ENCODE data around the gene TIAM1.

TIAM1 gene

GRCh38 chr21:31343030-31343510 is 991 bp downstream of the TIAM1 start:
- Histone ChIP-seq H3K9me3 (ENCODE audit: control insufficient read depth in 2 of 2, low read length in 2 of 2) (no peaks in the 10 kb centered on the region), H3K4me1 (ENCODE audit: control insufficient read depth in 2 of 2, insufficient read depth in 2 of 2, low read length in 2 of 2) (no peaks in the 10 kb centered on the region), H3K36me3 (ENCODE audit: control insufficient read depth in 2 of 2, insufficient read depth in 2 of 2, low read length in 2 of 2) (no peaks in the 10 kb centered on the region), H3K4me3 (ENCODE audit: low read length in 2 of 2) (peak overlapping the region in 1 of 2 donors; percentile 65), H3K27ac (ENCODE audit: low read depth in 2 of 2, low read length in 2 of 2) (no peak overlapping the region), H3K27me3 (ENCODE audit: control insufficient read depth in 2 of 2, insufficient read depth in 2 of 2, low read length in 2 of 2) (peaks cover 8% of the 10 kb centered on the region in 2 donors), H3K9ac (ENCODE audit: low read depth in 1 of 2, low read length in 2 of 2) (no peak overlapping the region)

GRCh38 chr21:31342348-31342747 is 1.7 kb downstream of the TIAM1 start:
- H3K9me3 ChIP-seq (ENCODE audit: control insufficient read depth in 2 of 2, low read length in 2 of 2): no peaks in the 10 kb centered on the region
- H3K9ac ChIP-seq (ENCODE audit: low read depth in 1 of 2, low read length in 2 of 2): no peak overlapping the region
- H3K27me3 ChIP-seq (ENCODE audit: control insufficient read depth in 2 of 2, insufficient read depth in 2 of 2, low read length in 2 of 2): peaks cover 8% of the 10 kb centered on the region in 2 donors
- H3K27ac ChIP-seq (ENCODE audit: low read depth in 2 of 2, low read length in 2 of 2): no peak overlapping the region
- no peaks in the 10 kb centered on the region for H3K4me1 ChIP-seq (ENCODE audit: control insufficient read depth in 2 of 2, insufficient read depth in 2 of 2, low read length in 2 of 2)
- no peak overlapping the region for H3K4me3 ChIP-seq (ENCODE audit: low read length in 2 of 2)
- no peaks in the 10 kb centered on the region for H3K36me3 ChIP-seq (ENCODE audit: control insufficient read depth in 2 of 2, insufficient read depth in 2 of 2, low read length in 2 of 2)

GRCh38 chr21:31340942-31341487 is 3.0 kb downstream of the TIAM1 start:
- H3K27ac ChIP-seq (ENCODE audit: low read depth in 2 of 2, low read length in 2 of 2): no peak overlapping the region
- no peaks in the 10 kb centered on the region for H3K4me1 ChIP-seq (ENCODE audit: control insufficient read depth in 2 of 2, insufficient read depth in 2 of 2, low read length in 2 of 2)
- H3K36me3 ChIP-seq (ENCODE audit: control insufficient read depth in 2 of 2, insufficient read depth in 2 of 2, low read length in 2 of 2): no peaks in the 10 kb centered on the region
- H3K27me3 ChIP-seq (ENCODE audit: control insufficient read depth in 2 of 2, insufficient read depth in 2 of 2, low read length in 2 of 2): peaks cover 8% of the 10 kb centered on the region in 2 donors
- H3K4me3 ChIP-seq (ENCODE audit: low read length in 2 of 2): no peak overlapping the region
- no peak overlapping the region for H3K9ac ChIP-seq (ENCODE audit: low read depth in 1 of 2, low read length in 2 of 2)
- no peaks in the 10 kb centered on the region for H3K9me3 ChIP-seq (ENCODE audit: control insufficient read depth in 2 of 2, low read length in 2 of 2)

GRCh38 chr21:31340514-31340913 is 3.5 kb downstream of the TIAM1 start:
- H3K4me3 ChIP-seq (ENCODE audit: low read length in 2 of 2): no peak overlapping the region
- no peak overlapping the region for H3K27ac ChIP-seq (ENCODE audit: low read depth in 2 of 2, low read length in 2 of 2)
- peaks cover 8% of the 10 kb centered on the region in 2 donors for H3K27me3 ChIP-seq (ENCODE audit: control insufficient read depth in 2 of 2, insufficient read depth in 2 of 2, low read length in 2 of 2)
- H3K4me1 ChIP-seq (ENCODE audit: control insufficient read depth in 2 of 2, insufficient read depth in 2 of 2, low read length in 2 of 2): no peaks in the 10 kb centered on the region
- H3K9ac ChIP-seq (ENCODE audit: low read depth in 1 of 2, low read length in 2 of 2): no peak overlapping the region
- no peaks in the 10 kb centered on the region for H3K36me3 ChIP-seq (ENCODE audit: control insufficient read depth in 2 of 2, insufficient read depth in 2 of 2, low read length in 2 of 2)
- H3K9me3 ChIP-seq (ENCODE audit: control insufficient read depth in 2 of 2, low read length in 2 of 2): no peaks in the 10 kb centered on the region

- no peaks in the 10 kb centered on the region for H3K4me1 ChIP-seq (ENCODE audit: control insufficient read depth in 2 of 2, insufficient read depth in 2 of 2, low read length in 2 of 2)
- peaks cover 8% of the 10 kb centered on the region in 2 donors for H3K27me3 ChIP-seq (ENCODE audit: control insufficient read depth in 2 of 2, insufficient read depth in 2 of 2, low read length in 2 of 2)
Measured at GRCh38 chr21:31339721-31340120, 4.3 kb downstream of the TIAM1 start.

GRCh38 chr21:31338908-31339368 is 5.1 kb downstream of the TIAM1 start:
- Histone ChIP-seq H3K4me3 (ENCODE audit: low read length in 2 of 2) (no peak overlapping the region), H3K36me3 (ENCODE audit: control insufficient read depth in 2 of 2, insufficient read depth in 2 of 2, low read length in 2 of 2) (no peaks in the 10 kb centered on the region), H3K4me1 (ENCODE audit: control insufficient read depth in 2 of 2, insufficient read depth in 2 of 2, low read length in 2 of 2) (no peaks in the 10 kb centered on the region), H3K27me3 (ENCODE audit: control insufficient read depth in 2 of 2, insufficient read depth in 2 of 2, low read length in 2 of 2) (peaks cover 5 to 7% of the 10 kb centered on the region in 2 donors), H3K27ac (ENCODE audit: low read depth in 2 of 2, low read length in 2 of 2) (no peak overlapping the region), H3K9ac (ENCODE audit: low read depth in 1 of 2, low read length in 2 of 2) (no peak overlapping the region), H3K9me3 (ENCODE audit: control insufficient read depth in 2 of 2, low read length in 2 of 2) (no peaks in the 10 kb centered on the region)

More at GRCh38 chr21:31339721-31340120, 4.3 kb downstream of the TIAM1 start:
- no peak overlapping the region for H3K9ac ChIP-seq (ENCODE audit: low read depth in 1 of 2, low read length in 2 of 2)
- no peak overlapping the region for H3K4me3 ChIP-seq (ENCODE audit: low read length in 2 of 2)
- no peaks in the 10 kb centered on the region for H3K9me3 ChIP-seq (ENCODE audit: control insufficient read depth in 2 of 2, low read length in 2 of 2)
- no peak overlapping the region for H3K27ac ChIP-seq (ENCODE audit: low read depth in 2 of 2, low read length in 2 of 2)
- H3K36me3 ChIP-seq (ENCODE audit: control insufficient read depth in 2 of 2, insufficient read depth in 2 of 2, low read length in 2 of 2): no peaks in the 10 kb centered on the region

GRCh38 chr21:31337996-31338907 is 5.8 kb downstream of the TIAM1 start:
- Histone ChIP-seq H3K4me3 (ENCODE audit: low read length in 2 of 2) (no peak overlapping the region), H3K4me1 (ENCODE audit: control insufficient read depth in 2 of 2, insufficient read depth in 2 of 2, low read length in 2 of 2) (no peaks in the 10 kb centered on the region), H3K27ac (ENCODE audit: low read depth in 2 of 2, low read length in 2 of 2) (no peak overlapping the region), H3K9me3 (ENCODE audit: control insufficient read depth in 2 of 2, low read length in 2 of 2) (no peaks in the 10 kb centered on the region), H3K9ac (ENCODE audit: low read depth in 1 of 2, low read length in 2 of 2) (no peak overlapping the region), H3K27me3 (ENCODE audit: control insufficient read depth in 2 of 2, insufficient read depth in 2 of 2, low read length in 2 of 2) (peaks cover under 1 to 2% of the 10 kb centered on the region in 2 donors), H3K36me3 (ENCODE audit: control insufficient read depth in 2 of 2, insufficient read depth in 2 of 2, low read length in 2 of 2) (no peaks in the 10 kb centered on the region)

GRCh38 chr21:31337086-31337485 is 7.0 kb downstream of the TIAM1 start:
- H3K9ac ChIP-seq (ENCODE audit: low read depth in 1 of 2, low read length in 2 of 2): no peak overlapping the region
- no peaks in the 10 kb centered on the region for H3K9me3 ChIP-seq (ENCODE audit: control insufficient read depth in 2 of 2, low read length in 2 of 2)
- no peak overlapping the region for H3K4me3 ChIP-seq (ENCODE audit: low read length in 2 of 2)
- no peak overlapping the region for H3K27ac ChIP-seq (ENCODE audit: low read depth in 2 of 2, low read length in 2 of 2)
- no peaks in the 10 kb centered on the region for H3K27me3 ChIP-seq (ENCODE audit: control insufficient read depth in 2 of 2, insufficient read depth in 2 of 2, low read length in 2 of 2)
- H3K36me3 ChIP-seq (ENCODE audit: control insufficient read depth in 2 of 2, insufficient read depth in 2 of 2, low read length in 2 of 2): no peaks in the 10 kb centered on the region
- no peaks in the 10 kb centered on the region for H3K4me1 ChIP-seq (ENCODE audit: control insufficient read depth in 2 of 2, insufficient read depth in 2 of 2, low read length in 2 of 2)

GRCh38 chr21:31336739-31337040 is 7.4 kb downstream of the TIAM1 start:
- no peaks in the 10 kb centered on the region for H3K9me3 ChIP-seq (ENCODE audit: control insufficient read depth in 2 of 2, low read length in 2 of 2)
- no peaks in the 10 kb centered on the region for H3K36me3 ChIP-seq (ENCODE audit: control insufficient read depth in 2 of 2, insufficient read depth in 2 of 2, low read length in 2 of 2)
- no peak overlapping the region for H3K4me3 ChIP-seq (ENCODE audit: low read length in 2 of 2)
- H3K27ac ChIP-seq (ENCODE audit: low read depth in 2 of 2, low read length in 2 of 2): no peak overlapping the region
- H3K9ac ChIP-seq (ENCODE audit: low read depth in 1 of 2, low read length in 2 of 2): no peak overlapping the region
- no peaks in the 10 kb centered on the region for H3K4me1 ChIP-seq (ENCODE audit: control insufficient read depth in 2 of 2, insufficient read depth in 2 of 2, low read length in 2 of 2)
- H3K27me3 ChIP-seq (ENCODE audit: control insufficient read depth in 2 of 2, insufficient read depth in 2 of 2, low read length in 2 of 2): no peaks in the 10 kb centered on the region

- Histone ChIP-seq H3K4me1 (ENCODE audit: control insufficient read depth in 2 of 2, insufficient read depth in 2 of 2, low read length in 2 of 2) (no peaks in the 10 kb centered on the region), H3K9ac (ENCODE audit: low read depth in 1 of 2, low read length in 2 of 2) (no peak overlapping the region), H3K27me3 (ENCODE audit: control insufficient read depth in 2 of 2, insufficient read depth in 2 of 2, low read length in 2 of 2) (no peaks in the 10 kb centered on the region), H3K27ac (ENCODE audit: low read depth in 2 of 2, low read length in 2 of 2) (no peak overlapping the region), H3K9me3 (ENCODE audit: control insufficient read depth in 2 of 2, low read length in 2 of 2) (no peaks in the 10 kb centered on the region), H3K36me3 (ENCODE audit: control insufficient read depth in 2 of 2, insufficient read depth in 2 of 2, low read length in 2 of 2) (no peaks in the 10 kb centered on the region), H3K4me3 (ENCODE audit: low read length in 2 of 2) (no peak overlapping the region)
Measured at GRCh38 chr21:31335957-31336738, 7.9 kb downstream of the TIAM1 start.
